GM04503 (cell line): ENCODE measurements around the gene INPP5D.
A peak's percentile ranks its signal among the peaks of the same experiment; 100 is the strongest.
"Not testable (repeated sequence)": the region's sequence is repeated elsewhere in the genome, so short reads cannot be mapped to it uniquely, and the experiment has no call there.

ENCODE experiments used
- DNase-seq: peaks from one replicate; pipeline ENCODE4 v3.0.0-alpha.2; 2012; ENCODE audit warnings: low read depth

INPP5D gene

DNA sequence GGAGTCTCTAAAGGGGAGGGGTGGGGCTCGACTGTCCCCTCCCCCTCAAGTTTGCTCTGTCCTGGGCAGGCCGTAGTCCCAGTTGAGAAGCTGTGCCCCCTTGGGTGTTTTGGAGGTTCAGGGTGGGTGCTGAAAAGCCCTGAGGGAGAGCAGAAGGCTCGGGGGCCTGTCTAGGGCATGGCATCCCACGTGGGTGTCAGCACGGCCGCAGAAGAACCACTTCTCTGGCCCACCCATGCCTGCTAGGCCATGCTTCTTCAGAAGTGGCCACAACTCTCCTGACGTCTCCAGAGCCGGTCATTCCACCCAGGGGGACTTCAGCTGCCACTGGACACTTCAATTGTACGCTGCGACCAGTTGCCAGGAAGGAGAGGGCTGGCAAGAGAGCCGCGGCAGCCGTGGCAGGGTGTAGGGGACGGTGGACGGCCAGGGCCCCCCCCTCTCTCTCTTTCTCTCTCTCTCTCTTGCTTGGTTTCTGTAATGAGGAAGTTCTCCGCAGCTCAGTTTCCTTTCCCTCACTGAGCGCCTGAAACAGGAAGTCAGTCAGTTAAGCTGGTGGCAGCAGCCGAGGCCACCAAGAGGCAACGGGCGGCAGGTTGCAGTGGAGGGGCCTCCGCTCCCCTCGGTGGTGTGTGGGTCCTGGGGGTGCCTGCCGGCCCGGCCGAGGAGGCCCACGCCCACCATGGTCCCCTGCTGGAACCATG is at the start of gene INPP5D:
INPP5D (plus strand) TSS at position 546 of the 704 bp plus-strand sequence; CDS start at position 683, 137 bp downstream.
- DNase-seq, result no peak

DNA sequence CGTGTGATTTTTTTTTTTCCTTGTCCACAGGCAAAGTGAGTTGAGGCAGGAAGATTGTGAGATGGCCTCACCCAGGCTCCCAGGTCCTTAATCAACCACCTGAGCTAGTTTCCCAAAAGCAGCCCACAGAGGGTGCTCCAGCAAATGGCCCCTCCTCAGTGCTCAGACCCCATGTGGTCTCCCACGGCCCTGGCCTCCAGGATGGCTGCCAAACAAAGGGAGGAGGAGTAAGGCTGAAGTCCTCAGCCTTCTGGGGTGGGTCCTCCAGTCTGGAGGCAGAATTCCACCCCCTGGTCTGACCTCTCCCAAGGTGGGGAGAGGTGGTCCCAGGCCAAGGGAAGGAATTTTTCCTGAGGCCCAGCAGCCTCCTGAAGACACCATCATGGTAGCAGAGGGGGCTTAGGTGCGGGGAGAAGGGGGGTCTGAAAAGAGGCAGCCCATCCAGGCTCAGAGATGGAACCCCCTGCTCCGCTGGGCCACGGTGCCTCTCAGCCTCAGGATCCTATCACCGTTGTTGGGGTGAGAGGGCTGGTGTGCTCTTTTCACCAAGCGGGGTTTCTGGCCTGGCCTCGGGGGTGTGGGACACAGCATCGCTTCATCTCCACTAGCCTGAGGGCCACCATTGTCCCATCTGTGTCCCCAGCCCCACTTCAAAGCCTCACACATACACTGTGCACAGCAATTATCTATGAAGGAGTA is 49.4 kb upstream of the INPP5D start:
- no peak for DNase-seq

DNA sequence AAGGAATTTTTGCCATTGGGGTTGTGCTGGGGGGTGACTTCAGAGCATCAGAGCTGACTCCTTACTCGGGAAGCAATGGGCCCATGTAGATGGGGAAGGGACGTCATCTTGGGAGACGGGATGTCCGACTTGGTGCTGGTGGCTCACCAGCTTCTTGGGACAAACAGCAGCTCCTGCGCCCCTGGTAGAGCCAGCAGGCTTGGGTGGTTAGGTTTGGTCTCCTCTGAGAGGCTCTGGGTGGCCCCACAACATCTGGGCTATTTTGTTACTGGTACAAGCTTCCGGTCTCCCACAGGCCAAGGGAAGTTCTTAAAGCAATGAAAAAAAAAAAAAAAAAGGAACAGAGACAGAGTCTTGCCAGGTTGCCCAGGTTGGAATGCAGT is 48.9 kb upstream of the INPP5D start:
- no peak for DNase-seq

DNA sequence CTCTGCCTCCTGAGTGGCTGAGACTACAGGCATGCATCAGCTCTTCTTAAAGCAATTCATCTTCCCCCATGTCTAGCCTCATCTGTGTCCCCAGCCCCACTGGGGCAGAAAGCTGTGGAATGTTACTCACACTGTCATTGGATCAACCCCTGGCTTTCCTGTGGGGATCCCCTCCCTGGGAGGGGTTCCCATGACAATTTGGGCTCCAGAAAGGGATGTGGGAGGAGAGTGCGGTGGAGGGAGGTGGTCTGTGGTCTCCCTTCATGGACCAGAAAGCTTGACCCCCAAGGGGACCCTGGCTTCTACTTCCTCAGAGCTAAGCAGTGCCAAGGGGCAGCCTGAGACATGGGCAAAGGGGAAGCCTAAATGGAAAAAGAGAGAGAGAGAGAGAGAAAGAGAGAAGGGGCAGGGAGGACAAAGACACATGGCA is 48.4 kb upstream of the INPP5D start:
- no peak for DNase-seq

DNA sequence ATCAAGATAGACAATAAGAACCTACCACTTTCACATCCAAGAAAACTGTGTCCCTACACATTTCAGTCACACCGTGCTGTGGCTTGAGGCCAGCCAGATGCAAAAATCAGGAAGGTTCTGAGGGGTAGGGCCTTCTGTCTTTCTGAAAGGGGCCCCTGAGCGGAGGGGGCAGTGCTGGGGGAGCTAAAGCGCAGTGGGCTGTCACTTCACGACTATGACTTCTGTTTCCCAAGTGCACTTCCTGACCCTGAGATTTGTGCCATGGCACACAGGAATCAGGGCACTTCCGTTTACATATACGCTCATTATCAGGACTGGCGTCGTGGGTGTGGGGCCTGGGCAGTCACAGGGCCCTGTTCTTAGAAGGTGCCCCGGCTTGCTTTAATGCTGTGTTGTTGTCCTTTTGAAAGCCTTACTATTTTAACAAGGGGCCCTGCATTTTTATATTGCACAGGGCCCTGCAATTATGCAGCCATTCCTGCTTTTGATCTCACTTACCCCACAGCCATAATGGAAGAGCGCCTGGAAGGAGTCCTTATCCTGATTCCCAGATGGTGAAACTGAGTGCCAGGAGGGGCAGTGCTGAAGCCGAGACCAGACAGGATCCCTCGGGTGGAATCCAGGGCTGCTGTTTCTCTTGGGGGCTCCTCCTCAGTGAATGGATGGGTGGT is 47.7 kb upstream of the INPP5D start:
- no peak for DNase-seq

DNA sequence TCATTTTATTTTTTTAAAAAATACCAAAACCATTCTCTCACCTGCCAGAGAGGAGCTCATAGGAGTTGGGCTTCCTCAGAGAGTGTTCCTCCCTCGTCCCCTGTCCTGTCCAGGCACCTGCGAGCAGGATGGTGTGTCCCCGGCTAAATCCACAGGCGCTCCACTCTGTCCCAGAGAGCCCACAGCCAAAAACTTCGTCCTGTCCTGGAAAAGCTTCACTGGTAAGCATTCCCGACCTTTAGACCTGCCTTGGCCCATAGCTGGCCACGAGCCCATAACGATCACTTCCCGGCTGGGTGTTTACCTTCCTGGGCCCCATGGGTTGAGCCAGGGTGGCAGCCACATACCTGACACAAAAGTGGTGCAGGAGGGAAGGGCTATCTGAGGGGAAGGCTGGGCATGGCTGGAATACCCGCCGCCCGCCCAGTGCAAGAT is 47.1 kb upstream of the INPP5D start, which contains the start of gene NGEF:
NGEF (minus strand) TSS at position 230 of the 435 bp plus-strand sequence. CDS start 38,366 bp downstream, outside the sequence.
- no peak for DNase-seq

DNA sequence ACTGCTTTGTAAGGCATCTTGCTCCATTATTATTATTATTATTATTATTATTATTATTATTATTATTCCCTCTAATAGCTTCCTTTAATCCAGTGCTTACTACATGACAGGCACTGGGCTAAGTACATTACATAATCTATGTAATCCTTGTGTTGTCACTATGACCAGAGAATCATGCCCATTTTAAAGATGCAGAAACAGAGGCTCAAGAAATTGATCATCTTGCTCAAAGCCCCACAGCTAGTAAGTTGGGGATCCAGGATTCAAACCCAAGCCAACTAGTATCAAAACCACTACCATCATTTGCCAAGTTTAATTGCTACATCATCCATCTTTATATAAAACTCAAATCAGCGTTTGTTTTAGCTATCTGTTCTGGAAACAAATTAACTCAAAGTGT is 46.5 kb upstream of the INPP5D start:
- no peak for DNase-seq

DNA sequence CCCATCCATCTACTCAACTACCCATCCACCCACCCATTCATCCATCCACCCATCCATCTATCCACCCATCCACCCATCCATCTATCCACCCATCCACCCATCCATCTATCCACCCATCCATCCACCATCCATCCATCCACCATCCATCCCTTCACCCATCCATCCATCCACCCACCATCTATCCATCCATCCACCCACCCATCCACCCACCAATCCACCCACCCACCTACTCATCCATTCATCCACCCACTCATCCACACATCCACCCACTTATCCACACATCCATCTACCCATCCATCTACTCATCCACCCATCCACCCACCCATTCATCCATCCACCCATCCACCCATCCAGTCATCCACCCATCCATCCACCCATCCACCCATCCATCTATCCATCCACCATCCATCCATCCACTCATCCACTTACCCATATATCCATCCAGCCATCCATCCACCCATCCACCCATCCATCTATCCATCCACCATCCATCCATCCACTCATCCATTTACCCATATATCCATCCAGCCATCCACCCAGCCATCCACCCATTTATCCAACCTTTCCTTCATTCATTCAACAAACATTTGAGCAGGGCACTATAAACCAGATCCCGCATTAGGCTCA is 45.0 kb upstream of the INPP5D start:
- no peak for DNase-seq

DNA sequence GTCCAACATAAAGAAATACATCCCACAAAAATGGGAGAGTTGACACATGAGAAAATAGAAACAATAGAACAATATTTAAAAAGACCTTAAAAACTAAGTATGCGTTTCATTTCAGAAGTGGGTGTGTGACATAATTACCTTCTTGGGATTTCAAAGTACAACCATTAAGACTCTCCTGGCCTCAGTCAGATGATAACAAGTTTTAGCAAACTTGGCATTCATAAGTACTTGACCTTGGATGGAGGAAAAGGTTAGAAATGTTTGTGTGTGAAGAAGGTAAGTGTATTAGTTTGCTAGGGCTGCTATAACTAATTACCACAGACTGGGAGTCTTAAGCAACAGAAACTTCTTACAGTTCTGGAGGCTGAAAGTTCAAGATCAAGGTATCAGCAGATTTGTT is 42.2 kb upstream of the INPP5D start:
- no peak for DNase-seq

DNA sequence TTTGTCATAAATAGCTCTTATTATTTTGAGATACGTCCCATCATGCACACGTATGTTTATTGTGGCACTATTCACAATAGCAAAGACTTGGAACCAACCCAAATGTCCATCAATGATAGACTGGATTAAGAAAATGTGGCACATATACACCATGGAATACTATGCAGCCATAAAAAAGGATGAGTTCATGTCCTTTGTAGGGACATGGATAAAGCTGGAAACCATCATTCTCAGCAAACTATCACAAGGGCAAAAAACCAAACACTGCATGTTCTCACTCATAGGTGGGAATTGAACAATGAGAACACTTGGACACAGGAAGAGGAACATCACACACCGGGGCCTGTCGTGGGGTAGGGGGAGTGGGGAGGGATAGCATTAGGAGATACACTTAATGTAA is 40.5 kb upstream of the INPP5D start:
- not testable (repeated sequence) for DNase-seq

DNA sequence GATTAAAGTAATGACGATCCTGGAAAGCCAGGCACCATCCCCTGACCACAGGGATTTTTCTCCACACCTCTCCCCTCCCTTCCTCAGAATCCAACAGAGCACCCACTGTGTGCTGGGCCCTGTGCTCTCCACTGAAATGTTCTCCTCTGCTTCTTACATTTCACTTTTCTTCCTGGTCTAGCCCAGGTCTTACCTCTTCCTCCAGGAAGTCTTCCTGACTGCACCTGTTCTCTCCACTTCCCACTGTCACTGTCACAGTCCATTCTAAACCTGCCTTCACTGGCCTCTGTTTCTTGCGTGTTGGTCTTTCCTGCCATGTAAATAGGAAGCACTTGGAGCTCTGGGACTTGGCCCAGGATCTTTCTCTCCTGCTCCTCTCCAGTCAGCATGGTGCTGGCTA is 39.7 kb upstream of the INPP5D start:
- no peak for DNase-seq

DNA sequence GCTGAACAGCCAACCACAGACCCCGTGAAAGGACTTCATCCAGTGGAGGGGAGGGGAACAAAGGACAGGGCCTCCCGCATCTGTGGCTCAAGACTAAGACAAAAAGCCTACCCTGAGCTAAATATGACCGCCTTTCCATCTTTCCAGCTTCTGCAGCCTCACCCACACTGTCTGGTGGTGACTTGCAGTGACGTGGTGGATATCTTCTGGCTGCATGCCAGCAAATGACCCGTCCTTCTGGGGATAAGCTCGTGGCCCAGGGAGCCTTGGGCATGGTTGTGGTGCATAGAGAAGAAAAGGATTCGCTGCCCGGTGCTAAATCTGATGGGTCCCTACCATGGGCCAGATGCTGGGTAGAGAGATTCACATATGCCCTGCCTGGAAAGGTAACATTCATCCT is 38.4 kb upstream of the INPP5D start:
- DNase-seq, result no peak

DNA sequence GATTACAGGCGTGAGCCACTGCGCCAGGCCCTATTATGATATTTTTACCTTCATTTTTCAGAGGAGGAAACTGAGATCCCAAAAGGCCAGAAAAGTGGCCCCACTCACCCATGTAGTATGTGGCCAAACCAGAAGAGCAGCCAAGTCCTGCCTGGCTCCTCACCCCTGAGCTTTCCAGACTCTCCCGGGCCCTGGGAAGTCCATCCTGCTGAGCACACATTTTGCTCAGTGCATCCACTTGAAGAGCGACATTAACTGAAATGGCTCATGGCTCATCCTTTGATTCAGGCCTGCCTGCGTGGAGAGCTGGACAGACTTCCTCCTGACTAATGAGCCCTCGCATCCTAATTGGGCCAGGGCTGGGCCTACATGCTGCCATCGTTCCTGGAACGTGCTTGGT is 37.6 kb upstream of the INPP5D start:
- no peak for DNase-seq

DNA sequence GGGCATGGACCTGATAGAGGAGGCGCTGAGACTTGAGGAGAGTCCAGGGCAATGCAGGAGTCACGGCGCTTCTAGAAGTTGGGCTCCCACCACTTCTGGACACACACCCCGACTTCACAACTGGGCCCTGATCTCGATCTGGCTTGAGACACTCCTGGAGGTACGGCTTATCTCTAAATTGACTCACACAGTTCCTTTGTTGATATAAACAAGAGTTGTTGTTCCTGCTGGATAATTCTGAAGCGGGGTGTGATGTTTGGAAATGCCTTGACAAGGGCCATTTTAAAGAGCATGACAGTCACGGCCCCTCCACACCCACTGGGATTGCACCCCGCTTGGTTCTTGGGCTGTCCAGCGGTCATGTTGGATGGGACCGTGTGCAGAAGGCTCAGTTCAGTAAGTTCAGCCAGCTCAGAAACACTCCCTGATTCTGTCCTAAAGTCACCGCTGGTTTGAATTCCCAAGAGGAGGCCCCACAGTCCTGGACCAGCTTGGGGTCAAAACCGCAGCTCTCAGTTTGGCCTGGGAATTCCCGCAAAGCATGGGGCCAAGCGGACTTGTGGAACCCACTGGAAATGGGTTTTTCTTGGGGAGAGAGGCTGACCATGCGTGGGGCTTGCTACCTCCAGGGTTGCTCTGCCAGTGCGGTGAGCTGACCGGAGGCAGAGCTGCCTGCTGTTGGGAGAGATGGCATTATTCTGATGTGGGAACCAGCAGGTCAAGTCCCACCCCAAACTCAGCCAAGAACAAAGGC is 37.0 kb upstream of the INPP5D start:
- DNase-seq, result no peak

DNA sequence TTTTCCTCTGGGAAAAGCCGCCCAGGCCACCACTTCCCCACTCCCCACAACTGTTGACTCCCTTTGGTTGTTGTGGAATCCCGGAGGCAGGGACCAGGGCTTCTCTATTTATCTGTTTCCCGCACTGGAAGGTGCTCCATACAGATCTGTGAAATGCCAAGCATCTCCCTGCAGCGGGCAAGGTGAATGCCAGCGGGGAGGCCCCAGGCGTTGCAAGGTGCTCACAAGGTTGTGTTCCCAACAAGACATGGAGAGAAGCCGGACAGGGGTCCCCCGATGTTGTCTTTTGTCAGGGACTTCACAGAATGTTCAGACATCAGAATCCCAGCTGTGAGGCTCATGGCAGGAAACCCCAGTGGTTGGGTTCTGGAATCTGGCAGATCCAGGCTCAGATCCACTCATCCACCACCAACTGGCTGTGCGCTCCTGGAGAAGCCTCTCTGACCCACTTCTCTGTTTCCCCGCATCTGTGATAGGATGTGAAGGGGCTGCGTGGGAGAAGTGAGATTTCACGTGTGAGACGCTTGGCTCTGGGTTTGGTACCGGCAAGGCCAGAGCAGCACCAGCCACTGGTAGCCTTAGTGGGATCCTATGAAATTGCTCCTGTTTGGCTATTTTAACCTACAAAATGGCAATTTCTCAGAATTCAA is 36.3 kb upstream of the INPP5D start:
- no peak for DNase-seq

DNA sequence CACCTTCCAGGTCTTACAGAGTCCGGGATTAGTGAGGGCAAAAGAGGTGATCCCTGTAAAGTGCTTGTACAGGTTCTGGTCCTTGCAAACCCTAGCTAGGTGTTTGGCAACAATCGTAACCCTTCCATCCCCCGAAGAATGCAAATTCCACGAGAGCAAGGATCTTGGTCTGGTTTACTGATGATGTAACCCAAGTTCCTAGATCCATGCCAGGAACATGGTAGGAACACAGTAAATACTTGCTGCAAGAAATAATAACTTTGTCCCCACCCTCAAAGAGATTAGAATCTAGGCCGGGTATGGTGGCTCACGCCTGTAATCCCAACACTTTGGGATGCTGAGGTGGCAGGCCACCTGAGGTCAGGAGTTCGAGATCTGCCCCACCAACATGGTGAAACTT is 34.4 kb upstream of the INPP5D start:
- DNase-seq, result no peak

DNA sequence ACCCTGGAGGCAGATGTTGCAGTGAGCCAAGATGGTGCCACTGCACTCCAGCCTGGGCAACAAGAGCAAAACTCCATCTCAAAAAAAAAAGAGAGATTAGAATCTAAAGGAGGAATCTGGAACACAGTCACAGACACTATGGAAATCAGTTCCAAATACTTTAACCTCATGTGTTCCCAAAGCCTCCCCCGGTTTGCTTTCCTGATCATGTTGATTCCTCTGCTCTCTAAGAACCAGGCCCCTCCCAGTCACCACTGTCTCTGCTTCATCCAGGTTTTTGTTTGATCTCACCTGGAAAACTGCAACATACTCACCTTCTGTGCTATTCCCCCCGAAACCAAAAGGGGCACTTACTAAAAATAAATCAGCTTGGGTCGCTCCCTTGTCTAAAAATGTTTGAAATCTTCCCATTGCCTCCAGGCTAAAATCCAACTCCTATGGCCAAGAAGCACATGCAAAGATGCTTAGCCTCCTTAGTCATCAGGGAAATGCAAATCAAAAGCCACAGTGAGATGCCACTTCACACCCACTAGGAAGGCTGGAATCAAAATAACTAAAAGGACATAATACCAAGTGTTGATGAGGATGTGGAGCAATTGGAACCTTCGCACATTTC is 33.8 kb upstream of the INPP5D start:
- DNase-seq, result peak; percentile 65

DNA sequence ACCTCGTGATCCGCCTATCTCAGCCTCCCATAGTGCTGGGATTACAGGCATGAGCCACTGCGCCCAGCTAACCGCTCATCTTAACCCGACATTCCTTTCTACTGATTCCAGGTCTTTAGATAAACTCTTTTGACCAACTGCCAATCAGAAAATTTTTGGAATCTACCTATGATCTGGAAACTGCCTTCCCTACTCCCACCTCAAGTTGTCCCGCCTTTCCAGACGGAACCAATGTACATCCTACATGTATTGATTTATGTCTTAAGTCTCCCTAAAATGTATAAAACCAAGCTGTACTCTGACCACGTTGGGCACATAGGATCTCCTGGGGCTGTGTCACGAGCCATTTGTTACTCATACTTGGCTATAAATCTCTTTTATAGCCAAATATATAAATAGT is 30.8 kb upstream of the INPP5D start:
- DNase-seq, result no peak

DNA sequence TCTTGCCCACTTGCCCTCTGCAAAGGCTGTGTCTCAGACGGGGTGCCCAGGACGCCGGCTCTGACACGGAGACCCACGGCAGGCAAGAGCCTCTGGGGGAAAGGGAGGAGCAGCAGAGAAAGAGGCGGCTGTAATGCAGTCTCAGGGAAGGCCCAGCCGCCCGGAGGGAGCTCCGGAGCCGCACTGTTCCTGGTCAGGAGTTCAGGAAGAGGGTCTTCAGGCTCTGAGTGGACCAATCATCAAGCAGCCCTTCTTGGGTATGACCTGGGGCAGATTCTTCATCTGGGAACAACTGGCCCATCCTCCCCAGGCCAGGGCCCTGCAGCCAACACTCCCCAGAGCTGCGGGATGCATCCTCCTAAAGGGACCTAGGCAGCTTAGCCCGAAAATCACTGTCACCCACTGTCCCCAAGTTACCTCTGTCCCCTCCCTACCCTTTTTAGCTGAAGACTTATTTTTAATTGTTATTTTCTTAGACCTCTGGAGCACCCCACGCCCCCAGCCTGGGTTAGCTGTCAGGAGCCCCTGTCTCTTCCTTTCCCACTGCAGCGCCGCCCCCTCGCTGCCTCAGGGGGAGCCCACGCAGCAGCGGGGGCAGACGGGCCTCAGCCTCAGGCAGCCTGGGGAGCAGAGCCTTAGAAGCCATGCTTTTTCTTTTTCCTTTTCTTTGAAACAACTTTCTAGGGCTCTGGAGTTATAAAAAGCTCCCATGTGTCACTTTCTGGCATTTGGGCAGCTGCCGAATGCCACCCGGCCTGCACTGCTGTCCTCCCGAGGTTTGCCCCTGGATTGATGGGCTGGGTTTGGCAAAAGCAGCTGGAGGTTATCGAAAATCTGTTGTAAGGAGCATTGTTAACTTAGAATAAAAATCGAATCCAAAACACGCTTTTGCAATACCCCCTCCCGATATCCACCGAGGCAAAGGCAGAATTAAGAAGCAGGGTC is 28.3 kb upstream of the INPP5D start:
- no peak for DNase-seq
